GM18507 (cell line): Measurements from ENCODE around the gene TPCN2.

Experiments used
- DNase-seq: peaks from one replicate; pipeline ENCODE4 v3.0.0; 2011; ENCODE audit warnings: low read depth; ENCODE audit not compliant: insufficient read length; ENCODE audit errors: extremely low spot score
- FAIRE-seq: peaks from 2 replicates; lab custom pipeline; 2011; peaks lifted over from hg19 to GRCh38; lab: Jason Lieb, UNC

Gene TPCN2

GRCh38 chr11:69009441-69010211 lies 39.1 kb upstream of the TPCN2 start:
- no peak for DNase-seq

GRCh38 chr11:69010361-69010891 lies 38.3 kb upstream of the TPCN2 start:
- no peak for FAIRE-seq
- DNase-seq = no peak

More at GRCh38 chr11:69009441-69010211, 39.1 kb upstream of the TPCN2 start:
- FAIRE-seq = no peak

- DNase-seq (no peak), FAIRE-seq (no peak)
Measured at GRCh38 chr11:69010964-69011623, 37.6 kb upstream of the TPCN2 start.

GRCh38 chr11:69011624-69012091 lies 37.1 kb upstream of the TPCN2 start:
- FAIRE-seq = no peak

GRCh38 chr11:69012092-69013008 lies 36.4 kb upstream of the TPCN2 start:
- DNase-seq = no peak
- FAIRE-seq = no peak

More at GRCh38 chr11:69011624-69012091, 37.1 kb upstream of the TPCN2 start:
- no peak for DNase-seq

- DNase-seq = no peak
- no peak for FAIRE-seq
Measured at GRCh38 chr11:69013009-69013951, 35.5 kb upstream of the TPCN2 start, which contains the start of gene MRGPRF. TSS of gene MRGPRF (minus strand) at chr11:69013246. CDS start at chr11:69009901, 3,345 bp downstream.

- DNase-seq (no peak), FAIRE-seq (no peak)
Measured at GRCh38 chr11:69014084-69014851, 34.5 kb upstream of the TPCN2 start.

GRCh38 chr11:69014898-69015549 lies 33.7 kb upstream of the TPCN2 start:
- DNase-seq = no peak
- FAIRE-seq = no peak

GRCh38 chr11:69017951-69018350 lies 30.8 kb upstream of the TPCN2 start:
- FAIRE-seq = no peak
- no peak for DNase-seq

- no peak for FAIRE-seq
- DNase-seq = no peak
Measured at GRCh38 chr11:69018924-69019323, 29.8 kb upstream of the TPCN2 start.

GRCh38 chr11:69022260-69022659 lies 26.5 kb upstream of the TPCN2 start:
- FAIRE-seq = no peak
- DNase-seq = no peak

- DNase-seq (no peak), FAIRE-seq (no peak)
Measured at GRCh38 chr11:69024509-69024908, 24.2 kb upstream of the TPCN2 start.

GRCh38 chr11:69027704-69028372 lies 20.9 kb upstream of the TPCN2 start:
- FAIRE-seq (no peak), DNase-seq (no peak)

- DNase-seq (no peak), FAIRE-seq (no peak)
Measured at GRCh38 chr11:69030301-69030700, 18.4 kb upstream of the TPCN2 start.

GRCh38 chr11:69032833-69033232 lies 15.9 kb upstream of the TPCN2 start:
- DNase-seq (no peak), FAIRE-seq (no peak)

GRCh38 chr11:69033431-69033830 lies 15.3 kb upstream of the TPCN2 start:
- FAIRE-seq (no peak), DNase-seq (no peak)
